HG03342 (cell line): Measurements from ENCODE around the gene PAPPA.

Source experiments
- ATAC-seq: cut with Tn5 transposase; IDR thresholded peaks from one replicate; pipeline ENCODE4 v1.9.1; 2021; ENCODE audit warnings: mild to moderate bottlenecking, moderate library complexity; ENCODE audit not compliant: unreplicated experiment

PAPPA gene

GRCh38 chr9:116377179-116377798, 223.7 kb downstream of the PAPPA start:
- ATAC-seq, result no peak

DNA sequence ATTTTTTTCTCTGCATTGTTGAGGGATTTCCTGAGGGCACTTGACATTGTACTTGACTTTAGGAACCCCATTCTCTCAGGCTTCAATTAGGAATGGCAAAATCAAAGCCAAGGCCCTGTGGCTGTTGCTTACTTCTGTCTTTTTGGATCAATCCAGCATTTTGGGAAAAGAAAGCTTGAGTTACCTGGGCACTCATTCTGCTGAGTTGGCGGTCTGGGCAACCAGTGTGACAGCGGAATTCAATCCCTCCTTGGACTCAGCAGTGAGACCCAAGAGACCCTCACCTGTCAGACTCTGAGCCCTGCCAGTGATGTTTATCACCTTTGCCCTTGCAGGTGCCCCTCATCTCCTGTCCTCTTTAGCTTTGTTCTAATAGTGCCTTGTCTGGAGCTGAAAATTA, 225.3 kb downstream of the PAPPA start:
- ATAC-seq, result no peak

DNA sequence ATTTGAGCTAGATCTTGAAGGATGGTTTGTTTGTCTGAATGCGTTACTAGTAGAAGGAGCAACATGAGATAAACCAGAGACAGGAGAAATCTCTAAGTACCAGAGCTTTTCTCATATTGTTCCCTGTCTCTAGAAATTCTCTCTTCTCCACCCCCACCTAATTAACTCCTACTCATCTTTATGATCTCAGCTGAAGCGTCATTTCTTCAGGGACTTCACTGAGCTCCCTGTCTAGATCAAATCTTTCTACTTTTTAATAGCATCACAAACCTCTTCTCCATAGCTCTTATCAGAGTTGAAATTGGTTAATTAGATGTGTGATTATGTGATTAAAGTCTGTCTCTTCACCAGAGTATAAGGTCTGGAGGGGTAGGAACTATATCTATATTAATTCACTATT, 226.2 kb downstream of the PAPPA start:
- no peak for ATAC-seq

GRCh38 chr9:116380496-116380995, 227.0 kb downstream of the PAPPA start:
- peak; percentile 66 for ATAC-seq

DNA sequence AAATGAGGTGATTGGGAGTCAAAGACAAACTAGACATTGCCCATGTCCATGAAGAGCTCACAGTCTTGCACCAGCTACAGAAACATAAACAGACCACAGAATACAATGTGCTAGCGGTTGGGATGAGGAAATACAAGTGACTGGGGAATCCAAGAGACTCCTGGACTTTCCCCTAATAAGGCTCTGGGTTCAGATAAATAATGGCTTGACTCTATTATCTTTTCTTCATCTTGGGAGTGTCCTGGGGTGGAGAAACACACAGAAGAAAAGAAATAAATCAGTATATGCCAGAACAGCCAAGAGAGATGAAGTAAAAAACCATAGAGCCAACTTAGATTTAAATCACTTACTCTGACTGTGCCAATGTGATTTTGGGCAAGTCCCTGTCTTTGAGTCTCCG, 227.8 kb downstream of the PAPPA start:
- ATAC-seq, result no peak

DNA sequence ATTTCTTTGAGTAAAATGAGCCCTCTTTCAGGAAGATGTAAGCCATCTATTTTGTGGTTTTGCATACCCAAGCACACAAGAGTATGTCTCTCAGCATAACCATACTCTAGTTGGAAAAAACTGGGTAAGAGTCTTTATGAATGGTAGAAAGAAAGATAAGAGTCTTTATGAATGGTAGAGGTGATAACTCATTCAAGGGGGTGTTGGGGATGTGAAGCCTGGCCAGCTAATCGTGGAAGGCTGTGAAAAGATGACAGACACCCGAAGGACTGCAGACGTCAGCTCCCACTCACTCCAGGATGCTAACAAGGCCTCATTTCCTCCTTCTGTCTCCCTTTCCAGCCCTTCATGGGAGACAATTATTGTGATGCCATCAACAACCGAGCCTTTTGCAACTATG, 228.5 kb downstream of the PAPPA start:
- no peak for ATAC-seq

DNA sequence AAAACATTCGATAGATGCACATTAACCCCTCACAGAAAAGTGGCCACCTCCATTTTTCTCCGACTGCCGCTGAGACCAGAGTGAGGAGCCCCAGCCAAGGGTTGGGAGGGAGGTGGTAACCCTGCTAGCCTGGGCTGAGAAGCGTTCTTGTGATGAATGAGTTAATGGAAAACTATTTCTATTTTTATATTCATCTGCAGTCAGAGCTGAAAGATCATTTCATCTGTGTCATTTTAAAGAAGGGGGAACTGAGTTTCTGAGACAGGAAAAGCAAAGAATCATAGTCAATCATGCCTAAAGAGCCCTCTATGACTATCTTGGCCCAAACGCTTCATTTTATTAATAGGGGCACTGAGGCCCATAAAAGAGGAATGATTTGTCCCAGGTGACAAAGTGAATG, 229.5 kb downstream of the PAPPA start:
- ATAC-seq, result no peak

- no peak for ATAC-seq
Measured at GRCh38 chr9:116383936-116384335, 230.3 kb downstream of the PAPPA start.

- ATAC-seq, result peak; percentile 76
Measured at GRCh38 chr9:116387934-116388698, 234.5 kb downstream of the PAPPA start.

- ATAC-seq, result no peak
Measured at GRCh38 chr9:116389541-116390302, 236.1 kb downstream of the PAPPA start.

DNA sequence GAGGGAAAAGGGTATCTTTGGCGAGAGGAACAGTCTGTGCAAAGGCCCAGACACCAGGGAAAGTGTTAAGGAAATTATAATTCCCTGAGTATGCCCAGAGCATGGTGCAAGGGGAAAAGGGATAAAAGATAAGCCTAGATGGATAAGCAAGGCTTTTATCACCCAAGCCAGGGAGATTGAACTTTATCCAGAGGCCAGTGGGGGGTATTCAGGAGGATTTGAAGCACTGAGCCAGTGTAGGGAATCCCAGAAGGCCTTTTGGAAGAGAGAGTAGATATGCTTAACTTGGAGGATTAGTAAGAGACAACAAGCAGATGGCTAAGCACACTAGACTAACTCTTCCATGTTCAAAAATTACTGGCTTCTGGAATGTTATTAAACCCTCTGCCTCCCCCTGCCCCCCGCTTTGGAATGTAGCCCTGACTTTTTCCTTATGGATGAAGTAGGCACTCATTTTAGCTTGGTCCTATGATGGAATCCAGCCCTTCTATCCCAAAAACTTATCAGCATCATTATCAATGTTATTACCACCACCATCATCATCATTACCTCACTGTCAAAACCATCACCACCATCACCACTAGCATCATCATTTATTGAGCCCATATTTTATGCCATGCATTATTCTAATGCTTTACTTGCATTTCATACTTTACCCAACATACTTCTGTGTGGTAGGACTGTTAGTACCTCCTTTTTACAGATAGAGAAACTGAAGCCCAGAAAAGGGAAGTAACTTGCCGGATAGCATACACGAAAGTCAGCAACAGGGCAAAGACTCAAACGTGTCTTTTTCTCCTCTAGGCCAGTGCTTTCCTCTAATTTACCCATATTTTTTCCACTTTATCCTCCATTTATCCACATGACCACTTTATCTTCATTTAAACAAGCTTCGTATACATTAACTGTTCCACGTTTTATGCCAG, 237.0 kb downstream of the PAPPA start:
- peak; percentile 66 for ATAC-seq

DNA sequence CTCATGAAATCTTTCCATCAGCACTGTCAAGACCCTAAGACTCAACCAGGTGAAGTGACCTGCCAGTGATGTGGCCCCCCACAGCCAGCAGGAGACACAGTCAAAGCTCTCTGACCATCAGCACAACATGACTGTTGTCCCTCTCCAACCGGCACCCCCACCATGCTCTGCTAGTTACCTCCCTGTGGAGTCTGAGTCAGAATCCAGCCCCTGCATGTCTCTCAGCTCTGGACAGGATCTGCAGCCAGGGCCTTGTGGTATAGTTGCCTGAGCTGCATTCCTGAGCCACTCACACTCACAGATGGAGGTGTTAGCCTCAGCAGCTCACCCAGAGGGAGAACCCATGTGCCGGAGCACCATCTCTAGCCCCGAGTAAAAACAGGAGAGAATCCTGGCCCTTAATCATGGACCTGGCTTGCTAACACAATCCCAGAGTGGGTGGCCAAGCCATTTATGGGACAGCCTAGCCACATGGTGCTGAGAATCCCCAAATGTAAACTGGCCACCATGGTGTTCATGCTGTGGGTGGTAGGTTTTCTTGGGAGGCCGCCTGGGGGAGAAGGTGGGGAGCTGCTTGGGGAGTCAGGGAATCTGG, 237.8 kb downstream of the PAPPA start:
- ATAC-seq, result no peak

- ATAC-seq, result no peak
Measured at GRCh38 chr9:116393198-116393597, 239.6 kb downstream of the PAPPA start.

GRCh38 chr9:116394070-116394469, 240.5 kb downstream of the PAPPA start:
- ATAC-seq, result no peak

DNA sequence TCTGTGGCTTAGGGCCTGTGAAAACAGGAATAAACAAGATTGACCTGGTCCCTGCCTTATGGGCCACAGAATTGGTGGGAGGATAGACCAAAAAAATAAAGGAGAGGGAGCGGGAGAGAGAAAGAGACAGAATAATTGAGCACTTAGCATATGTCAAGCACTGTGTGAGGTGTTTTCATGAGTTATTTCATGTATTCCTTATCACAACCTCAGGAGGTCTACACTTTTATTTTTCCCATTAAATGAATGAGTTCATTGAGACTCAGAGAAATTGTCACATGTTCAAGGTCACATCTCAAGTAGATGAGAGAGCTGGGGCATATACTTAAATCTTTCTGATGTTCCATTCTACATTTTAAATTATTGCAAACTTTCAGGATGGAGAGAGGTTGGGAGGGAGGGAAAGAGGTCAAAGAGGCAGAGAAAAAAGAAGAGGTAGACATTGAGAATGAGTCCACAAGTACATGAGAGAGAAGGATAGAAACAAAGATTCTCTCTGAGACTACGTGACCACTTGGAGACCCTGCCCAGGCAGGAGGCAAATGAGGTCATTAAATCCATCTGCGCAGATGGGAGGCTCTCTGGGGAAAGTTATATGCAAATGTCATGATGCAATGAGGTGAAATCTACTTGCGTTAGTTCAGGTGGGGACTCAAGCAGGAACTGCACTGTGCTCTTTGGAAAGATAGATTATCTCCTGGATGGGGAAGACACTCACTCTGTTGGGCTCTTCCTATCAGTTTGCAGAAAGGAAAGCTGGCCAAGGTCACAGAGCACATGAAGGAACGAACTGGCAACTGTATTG, 241.5 kb downstream of the PAPPA start:
- no peak for ATAC-seq

DNA sequence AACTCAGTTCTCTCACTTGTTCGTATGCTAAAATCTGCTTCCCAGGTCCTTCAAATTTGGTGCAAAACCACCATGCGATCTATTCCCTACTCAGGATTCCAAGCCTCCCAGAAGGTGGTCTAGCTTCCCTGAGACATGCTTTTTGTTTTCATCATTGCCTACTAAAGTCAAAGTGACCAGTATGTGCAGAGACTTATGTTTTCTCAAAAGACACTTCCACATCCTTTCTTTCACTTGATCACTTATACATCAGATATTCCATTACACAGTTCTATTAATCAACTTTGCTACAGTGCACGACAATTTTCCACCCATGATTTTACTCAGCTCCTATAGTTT, 242.1 kb downstream of the PAPPA start:
- no peak for ATAC-seq

DNA sequence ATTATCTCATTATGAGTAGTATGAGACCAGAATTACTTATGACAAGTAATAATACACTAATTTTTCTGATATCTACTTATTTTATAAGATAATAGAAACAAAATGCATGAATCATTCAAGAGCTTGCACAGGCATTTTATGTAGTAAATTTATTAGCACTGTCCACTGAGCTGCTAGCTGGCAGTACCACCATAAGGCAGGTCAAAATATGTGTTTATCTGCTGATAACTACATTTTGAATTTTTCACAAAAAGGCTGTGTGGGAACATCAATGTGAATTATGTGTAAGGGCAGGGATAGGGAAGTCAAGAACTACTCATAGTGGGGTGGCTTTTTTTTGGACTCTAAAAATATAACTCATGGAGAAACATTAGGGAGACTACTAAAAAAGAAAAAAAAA, 249.6 kb downstream of the PAPPA start:
- no peak for ATAC-seq

DNA sequence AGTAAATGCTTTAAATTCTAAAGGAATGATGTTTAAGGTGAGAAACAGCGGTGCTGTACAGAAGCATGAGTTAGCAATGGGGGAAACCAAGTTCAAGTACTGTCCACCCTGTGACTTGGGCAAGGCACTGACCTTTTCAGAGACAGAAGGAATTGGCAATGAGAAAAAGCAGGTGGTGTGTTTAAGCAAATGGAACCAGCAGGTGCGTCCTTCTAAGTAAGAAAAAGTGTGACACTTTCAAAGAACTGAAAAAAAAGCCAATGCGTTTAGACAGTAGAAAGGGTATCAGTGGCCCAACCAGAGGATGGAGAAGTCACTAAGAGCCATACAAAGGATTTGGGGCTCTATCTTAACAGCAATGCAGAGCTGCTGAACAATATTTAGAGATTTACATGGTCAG, 250.6 kb downstream of the PAPPA start:
- ATAC-seq, result no peak

DNA sequence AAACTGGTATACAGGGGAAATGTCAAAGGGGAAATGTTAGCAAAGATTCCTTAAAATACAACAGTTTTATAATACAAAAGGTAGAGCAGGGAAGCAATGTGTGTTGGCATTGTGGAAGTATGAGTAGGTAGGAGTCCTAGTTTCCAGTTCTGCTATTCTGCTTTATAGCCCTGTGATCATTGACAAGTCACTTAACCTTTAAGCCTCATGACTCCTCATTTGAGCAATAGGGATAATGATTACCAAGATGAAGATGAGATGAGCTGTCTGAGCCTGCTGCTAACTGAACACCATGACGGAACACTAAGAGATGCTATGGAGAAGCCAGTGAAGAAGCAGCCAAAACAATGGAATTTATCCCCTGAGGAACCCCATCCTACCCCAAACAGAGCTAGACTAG, 251.7 kb downstream of the PAPPA start:
- ATAC-seq, result no peak

- ATAC-seq, result no peak
Measured at GRCh38 chr9:116406469-116406868, 252.9 kb downstream of the PAPPA start.
